GM18907 (cell line): ENCODE measurements around the gene KIRREL3.
A peak's percentile ranks its signal among the peaks of the same experiment; 100 is the strongest.

Experiments
- ATAC-seq: cut with Tn5 transposase; IDR thresholded peaks from one replicate; pipeline ENCODE4 v1.9.1; 2021; ENCODE audit warnings: mild to moderate bottlenecking, moderate library complexity; ENCODE audit not compliant: unreplicated experiment

KIRREL3 gene

GRCh38 chr11:126433989-126434949, 566.3 kb downstream of the KIRREL3 start:
- no peak for ATAC-seq

DNA sequence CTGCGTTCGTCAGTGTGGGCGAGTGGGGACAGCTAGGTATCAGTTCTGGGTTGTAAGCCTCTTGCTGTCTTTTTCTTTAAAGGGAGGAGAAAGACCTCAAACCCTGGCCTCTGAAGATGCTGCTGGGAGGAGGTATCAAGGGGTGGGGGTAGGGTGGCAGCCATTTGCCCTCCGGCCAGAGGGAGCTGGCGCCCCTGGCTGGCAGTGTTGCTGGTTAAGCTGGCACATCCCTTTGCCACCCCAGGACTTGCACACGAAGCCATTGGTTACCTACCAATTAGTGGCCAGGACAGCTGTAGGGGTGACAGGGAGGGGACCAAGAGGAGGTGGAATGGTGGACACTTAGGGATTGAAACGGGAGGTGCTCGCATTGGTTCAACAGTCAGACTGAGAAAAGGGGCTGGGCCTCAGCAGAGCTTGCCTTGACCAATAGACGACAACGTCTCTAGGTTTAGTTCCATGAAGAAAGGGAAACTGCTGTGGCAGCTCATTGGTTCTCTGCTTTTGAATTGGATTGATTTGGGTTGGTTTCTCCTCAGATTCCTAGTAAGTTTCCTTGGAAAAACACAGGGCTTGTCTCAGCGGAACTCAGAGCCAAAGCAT, 567.2 kb downstream of the KIRREL3 start:
- no peak for ATAC-seq

- ATAC-seq: no peak
Measured at GRCh38 chr11:126432525-126432924, 568.0 kb downstream of the KIRREL3 start.

GRCh38 chr11:126432065-126432461, 568.5 kb downstream of the KIRREL3 start:
- no peak for ATAC-seq

GRCh38 chr11:126431401-126432064, 569.0 kb downstream of the KIRREL3 start:
- no peak for ATAC-seq

DNA sequence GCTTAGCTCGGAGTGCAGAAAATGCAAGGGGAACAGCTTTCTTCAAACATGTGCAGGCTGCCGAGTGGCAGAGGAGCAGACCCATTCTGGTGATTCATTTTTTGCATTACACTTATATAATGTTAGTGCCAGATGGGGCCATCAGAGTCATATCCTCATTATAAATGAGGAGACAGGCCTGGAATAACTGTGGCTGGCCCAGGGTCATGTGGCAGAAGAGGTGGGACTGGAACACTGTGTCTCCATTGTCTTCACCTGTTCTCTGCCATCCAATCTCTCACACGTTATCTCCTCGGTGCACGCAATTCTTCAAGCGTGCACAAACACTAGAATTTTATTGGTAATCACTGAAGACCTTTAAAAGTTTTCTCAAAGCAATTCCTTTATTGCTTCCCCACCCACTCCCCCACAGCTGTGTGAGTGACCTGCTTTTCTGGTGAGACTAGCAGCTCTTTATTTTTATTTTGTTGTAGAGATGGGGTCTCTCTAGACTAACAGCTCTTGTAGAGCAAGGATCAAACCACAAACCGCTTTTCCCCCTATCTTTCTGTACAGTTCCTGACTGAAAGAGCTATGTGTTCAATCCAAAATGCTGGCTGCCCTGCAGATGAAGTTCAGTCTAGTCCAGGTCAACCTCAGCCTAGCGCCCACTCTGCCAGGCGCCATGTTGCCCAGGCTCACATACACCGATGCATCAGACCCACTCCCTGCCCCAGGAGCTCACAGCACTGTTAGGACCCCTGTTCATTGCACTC, 569.8 kb downstream of the KIRREL3 start:
- no peak for ATAC-seq

DNA sequence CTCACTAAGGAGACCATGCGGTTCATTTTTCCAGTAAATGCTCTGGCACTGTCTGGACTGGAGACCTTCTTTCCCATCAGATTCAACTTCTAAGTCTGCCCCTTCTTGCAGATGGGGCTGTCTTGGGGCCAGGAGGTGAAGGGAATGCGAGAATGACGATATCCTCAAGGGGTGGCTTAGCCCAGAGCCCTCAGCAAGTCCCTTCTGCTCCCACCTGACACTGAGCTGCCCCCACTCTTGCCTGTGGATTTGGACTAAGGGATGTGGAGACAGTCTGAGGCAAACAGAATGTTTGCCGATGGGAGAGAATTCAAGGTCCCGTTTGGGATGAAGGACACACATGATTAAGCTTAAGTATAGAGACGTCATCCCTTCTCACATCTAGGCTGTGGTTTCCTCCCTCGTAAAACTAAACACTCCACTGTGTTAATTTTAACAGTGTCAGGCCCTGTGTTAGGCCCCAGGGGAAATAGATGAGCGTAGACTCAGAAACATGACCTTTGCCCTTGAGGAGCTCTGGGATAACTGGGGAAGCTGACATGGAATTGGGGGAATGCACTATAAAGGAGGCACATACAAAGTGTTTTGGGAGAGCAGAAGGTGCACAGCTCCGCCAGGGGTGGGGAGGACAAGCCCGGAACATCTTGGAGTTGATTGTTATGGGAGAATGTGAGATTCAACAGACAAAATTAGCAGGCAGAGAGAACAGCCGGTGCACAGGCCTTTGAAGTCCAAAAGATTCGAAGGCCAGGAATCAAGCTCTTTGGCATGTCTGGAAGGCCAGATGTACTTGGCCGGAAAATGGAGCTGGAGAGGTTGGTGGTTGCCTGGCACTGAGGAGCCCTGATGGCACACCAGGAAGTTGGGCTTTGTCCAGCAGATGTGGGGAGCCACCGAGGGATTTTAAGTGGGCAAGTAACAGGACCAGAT, 573.5 kb downstream of the KIRREL3 start:
- ATAC-seq: peak; percentile 73

DNA sequence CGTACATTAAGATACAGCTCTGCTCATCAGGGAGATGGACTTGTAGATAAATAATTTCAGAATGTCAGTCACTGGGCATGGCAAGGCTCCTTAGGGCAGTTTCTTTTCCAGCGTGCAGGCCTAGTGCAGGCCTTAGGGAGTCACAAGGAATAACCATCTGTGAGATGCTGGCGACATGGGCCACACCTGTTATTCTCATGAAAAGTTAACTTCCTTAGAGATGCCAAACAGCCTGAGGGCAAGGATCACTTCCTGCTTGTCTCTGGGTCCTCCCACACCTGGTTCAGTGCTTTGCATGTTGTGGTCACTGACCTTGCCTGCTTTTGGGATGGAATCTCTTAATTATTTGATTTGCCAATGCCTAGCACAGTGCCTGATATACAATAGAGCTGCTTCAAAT, 574.5 kb downstream of the KIRREL3 start:
- no peak for ATAC-seq

DNA sequence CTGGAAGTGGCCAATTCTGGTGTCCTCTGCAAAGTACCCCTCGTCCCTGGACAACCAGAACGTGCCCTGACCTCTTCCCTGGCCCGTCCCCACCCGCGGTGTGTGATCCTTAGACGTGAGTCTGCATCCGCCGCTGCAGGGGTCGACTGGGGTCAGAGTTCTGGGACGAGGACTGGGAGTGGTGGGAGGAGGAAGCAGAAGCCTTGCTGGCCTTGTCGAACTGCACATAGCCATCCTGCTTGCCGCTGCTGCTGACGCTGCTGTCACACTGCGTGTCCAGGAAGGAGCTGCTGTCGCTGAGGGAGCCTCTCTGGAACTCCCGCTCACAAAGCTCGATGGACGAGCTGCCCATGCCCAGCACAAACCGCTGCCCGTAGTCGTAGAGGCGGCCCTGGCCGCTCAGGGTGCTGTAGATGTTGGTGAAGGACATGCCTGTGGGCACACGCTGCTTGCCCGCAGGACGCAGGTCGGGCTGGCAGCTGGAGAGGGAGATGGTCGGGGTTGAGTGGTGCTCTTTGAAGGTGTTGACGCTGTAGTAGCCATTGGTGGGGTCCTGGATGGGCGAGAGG, 576.0 kb downstream of the KIRREL3 start:
- no peak for ATAC-seq

- ATAC-seq: no peak
Measured at GRCh38 chr11:126423743-126424142, 576.8 kb downstream of the KIRREL3 start.

GRCh38 chr11:126423154-126423553, 577.4 kb downstream of the KIRREL3 start:
- no peak for ATAC-seq

- no peak for ATAC-seq
Measured at GRCh38 chr11:126422446-126422845, 578.1 kb downstream of the KIRREL3 start.

- no peak for ATAC-seq
Measured at GRCh38 chr11:126421271-126421671, 579.3 kb downstream of the KIRREL3 start.

GRCh38 chr11:126420698-126421256, 579.8 kb downstream of the KIRREL3 start:
- ATAC-seq: no peak

DNA sequence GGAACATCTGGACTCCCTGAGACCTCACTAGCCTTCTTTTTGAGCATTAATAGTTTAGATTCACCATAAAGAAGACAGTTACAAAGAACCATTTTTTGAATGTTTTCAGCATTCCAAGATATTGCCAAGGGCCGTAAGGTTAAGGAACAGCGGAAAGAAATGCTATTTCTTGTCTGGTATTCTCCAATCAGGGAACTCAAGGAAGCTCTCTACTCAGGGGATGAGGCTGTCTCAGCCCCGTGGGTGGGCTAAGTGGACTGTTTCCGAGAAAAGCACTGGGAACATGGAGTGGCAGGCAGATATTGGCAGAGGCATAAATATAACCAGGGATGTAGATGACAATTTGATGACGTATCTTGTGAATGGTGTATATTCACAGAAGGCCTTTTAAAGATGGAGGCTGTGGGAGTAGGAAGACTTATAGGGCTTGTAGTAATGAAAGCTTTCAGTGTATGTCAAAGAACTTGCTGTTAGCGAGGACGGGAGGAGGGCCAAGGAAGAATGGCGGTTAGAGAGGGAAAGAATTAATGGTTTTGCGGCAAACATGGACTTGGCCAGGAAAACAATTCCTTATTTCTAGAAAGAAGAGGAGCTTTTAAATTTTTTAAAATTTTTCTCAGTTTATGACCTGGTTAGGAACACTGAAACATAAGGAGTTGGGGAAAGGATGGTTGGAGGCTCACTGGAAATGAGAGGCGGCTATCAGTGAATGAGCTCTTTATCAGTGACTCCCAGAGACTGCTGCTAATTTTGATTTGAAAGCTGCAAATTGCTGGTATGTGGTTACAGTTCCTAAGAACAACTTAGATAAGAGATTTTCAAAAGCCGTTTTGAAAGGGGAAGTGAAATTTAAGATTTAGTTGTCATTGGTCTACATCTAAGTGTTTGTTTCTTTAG, 580.5 kb downstream of the KIRREL3 start:
- peak; percentile 66 for ATAC-seq

DNA sequence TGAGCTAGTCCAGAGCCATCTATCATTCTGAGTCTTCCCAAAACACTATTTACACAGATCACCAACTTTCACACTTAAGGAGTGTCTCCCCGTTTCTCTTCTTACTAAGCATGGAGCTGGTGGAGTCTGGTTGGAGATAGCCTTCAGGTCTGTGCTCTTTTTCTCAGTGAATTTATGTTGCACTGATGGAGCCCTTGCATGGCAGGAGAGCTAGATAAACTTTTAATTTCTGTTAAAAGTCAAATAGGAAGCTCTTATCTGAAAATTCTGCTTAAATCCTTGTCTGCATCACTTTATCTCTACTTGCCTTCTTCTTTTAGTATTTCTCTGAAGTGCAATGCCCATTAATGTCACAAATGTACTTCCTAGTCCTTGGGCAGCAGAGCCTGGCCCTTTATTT, 581.7 kb downstream of the KIRREL3 start:
- ATAC-seq: no peak

GRCh38 chr11:126417091-126417862, 583.3 kb downstream of the KIRREL3 start:
- no peak for ATAC-seq
